Measurements from ENCODE around the gene TRERF1.

DNA sequence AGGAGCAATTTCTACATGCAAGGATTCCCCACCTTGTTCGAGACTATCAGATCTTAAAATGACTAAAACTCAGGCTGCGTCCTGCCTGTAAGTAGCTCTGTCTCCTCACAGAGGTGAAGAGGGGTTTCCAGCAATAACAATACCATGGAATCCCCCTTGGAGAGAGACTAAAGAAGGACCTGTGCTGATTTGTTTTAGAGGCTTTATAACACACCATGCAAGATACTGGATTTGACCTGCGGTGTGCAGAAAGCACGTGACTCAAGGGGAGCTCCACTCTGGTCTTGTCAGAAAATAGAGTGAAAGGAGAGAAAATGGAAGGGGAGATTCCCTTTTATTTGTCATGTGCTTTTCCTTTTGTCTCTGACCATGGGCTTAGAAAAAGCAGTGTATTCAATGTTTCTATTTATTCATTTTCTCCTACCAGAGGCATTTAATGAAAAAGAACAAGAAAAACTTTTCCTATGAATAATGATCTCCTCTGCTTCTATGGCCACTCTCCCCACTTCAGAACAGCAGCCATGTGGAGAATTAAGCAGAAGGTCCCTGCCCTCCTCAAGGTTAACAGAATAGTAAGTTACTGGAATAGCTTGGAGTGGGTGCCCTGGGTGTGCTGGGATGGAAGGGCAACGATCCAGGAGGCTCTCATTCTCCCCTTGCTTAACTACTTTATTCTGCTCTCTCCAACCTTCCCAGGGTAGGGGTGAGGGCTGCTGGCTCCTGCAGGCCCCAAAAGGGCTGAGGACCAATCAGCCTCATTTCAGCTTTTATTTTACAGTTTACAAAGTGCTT lies 214.8 kb downstream of the TRERF1 start:
- TF ChIP-seq CTCF (IDR thresholded peaks at IDR 0.05) (no peak), ZNF121 (CRISPR knock-in tag; IDR thresholded peaks at IDR 0.05) (no peak), CREB1 (CRISPR knock-in tag; IDR thresholded peaks at IDR 0.05) (no peak), ETV6 (CRISPR knock-in tag; IDR thresholded peaks at IDR 0.05) (no peak)
- TF ChIP-seq, protein P1, sequence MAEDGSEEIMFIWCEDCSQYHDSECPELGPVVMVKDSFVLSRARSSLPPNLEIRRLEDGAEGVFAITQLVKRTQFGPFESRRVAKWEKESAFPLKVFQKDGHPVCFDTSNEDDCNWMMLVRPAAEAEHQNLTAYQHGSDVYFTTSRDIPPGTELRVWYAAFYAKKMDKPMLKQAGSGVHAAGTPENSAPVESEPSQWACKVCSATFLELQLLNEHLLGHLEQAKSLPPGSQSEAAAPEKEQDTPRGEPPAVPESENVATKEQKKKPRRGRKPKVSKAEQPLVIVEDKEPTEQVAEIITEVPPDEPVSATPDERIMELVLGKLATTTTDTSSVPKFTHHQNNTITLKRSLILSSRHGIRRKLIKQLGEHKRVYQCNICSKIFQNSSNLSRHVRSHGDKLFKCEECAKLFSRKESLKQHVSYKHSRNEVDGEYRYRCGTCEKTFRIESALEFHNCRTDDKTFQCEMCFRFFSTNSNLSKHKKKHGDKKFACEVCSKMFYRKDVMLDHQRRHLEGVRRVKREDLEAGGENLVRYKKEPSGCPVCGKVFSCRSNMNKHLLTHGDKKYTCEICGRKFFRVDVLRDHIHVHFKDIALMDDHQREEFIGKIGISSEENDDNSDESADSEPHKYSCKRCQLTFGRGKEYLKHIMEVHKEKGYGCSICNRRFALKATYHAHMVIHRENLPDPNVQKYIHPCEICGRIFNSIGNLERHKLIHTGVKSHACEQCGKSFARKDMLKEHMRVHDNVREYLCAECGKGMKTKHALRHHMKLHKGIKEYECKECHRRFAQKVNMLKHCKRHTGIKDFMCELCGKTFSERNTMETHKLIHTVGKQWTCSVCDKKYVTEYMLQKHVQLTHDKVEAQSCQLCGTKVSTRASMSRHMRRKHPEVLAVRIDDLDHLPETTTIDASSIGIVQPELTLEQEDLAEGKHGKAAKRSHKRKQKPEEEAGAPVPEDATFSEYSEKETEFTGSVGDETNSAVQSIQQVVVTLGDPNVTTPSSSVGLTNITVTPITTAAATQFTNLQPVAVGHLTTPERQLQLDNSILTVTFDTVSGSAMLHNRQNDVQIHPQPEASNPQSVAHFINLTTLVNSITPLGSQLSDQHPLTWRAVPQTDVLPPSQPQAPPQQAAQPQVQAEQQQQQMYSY (CRISPR knock-in tag; IDR thresholded peaks at IDR 0.05), result no peak

All from WTC11 (cell line).